HFFc6 (cell line): ENCODE measurements around the gene GAB2. TPM values are rescaled to one million over a fixed set of nuclear protein-coding genes. Genes with fewer than 3 reads are reported as not detected.

Experiments used
- DNase-seq: peaks from one replicate; pipeline ENCODE4 v3.0.0-alpha.2; 2018
- H3K27ac Mint-ChIP-seq: 2 replicates; pipeline ENCODE4 v1.8.0; 2020; ENCODE audit warnings: mild to moderate bottlenecking, mixed read lengths
- H3K27me3 Mint-ChIP-seq: 2 replicates; pipeline ENCODE4 v1.8.0; 2021; ENCODE audit warnings: mild to moderate bottlenecking, moderate library complexity, mixed read lengths; ENCODE audit not compliant: insufficient read depth
- H3K36me3 Mint-ChIP-seq: 2 replicates; pipeline ENCODE4 v1.8.0; 2021; ENCODE audit warnings: low read depth, mixed read lengths
- H3K4me1 Mint-ChIP-seq: 2 replicates; pipeline ENCODE4 v1.8.0; 2020; ENCODE audit warnings: low read depth, mixed read lengths
- H3K4me3 Mint-ChIP-seq: 2 replicates; pipeline ENCODE4 v1.8.0; 2020; ENCODE audit warnings: mild to moderate bottlenecking, moderate library complexity, mixed read lengths
- H3K9me3 Mint-ChIP-seq: 2 replicates; pipeline ENCODE4 v1.8.0; 2020; ENCODE audit warnings: mild to moderate bottlenecking, mixed read lengths
- total RNA-seq, 6 experiments: library from RNA; stranded (reverse); fragmentation: NEBNext Ultra II Directional; extraction: Animal tissue kit (Norgen Biotek cat#: 25700); gene quantifications; 2 replicates in 1 of 6; 3 replicates in 5 of 6; pipeline ENCODE4 v1.2.3, GENCODE V29; 2021
- TF ChIP-seq, protein P1 (sequence below): fragments of 200-600 bp; sonication (generic); IDR thresholded peaks from 2 replicates; pipeline ENCODE4 v1.5.0; 2021; ENCODE audit warnings: antibody characterized with exemption, mild to moderate bottlenecking

The GAB2 gene
- total RNA-seq, 6 experiments from 2014 or later = 8.4 to 12.1 (median 9.9) TPM

DNA sequence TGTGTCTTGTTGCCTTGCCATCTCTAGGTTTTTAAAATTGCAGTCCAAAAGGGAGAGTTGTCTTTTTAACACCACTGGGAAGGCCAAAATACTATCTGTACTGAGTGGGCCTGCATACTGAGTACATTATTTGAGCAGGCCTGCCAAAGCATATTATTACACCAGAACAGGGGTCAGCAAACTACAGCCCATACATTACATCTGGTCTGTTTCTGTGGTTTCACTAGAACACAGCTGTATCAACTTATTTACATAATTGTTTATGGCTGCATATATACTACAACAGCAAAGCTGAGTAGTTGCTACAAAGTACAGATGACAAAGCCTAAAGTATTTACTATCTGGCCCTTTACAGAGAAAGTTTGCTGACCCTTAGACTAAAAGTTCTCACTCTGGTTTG is 154.9 kb downstream of the GAB2 start:
- Mint-ChIP-seq H3K27me3 (no peaks in the 10 kb centered on the region; the same call in 1 of the 2 replicates), H3K4me3 (no peak overlapping the region), H3K4me1 (peaks cover 9% of the 10 kb centered on the region), H3K9me3 (no peaks in the 10 kb centered on the region), H3K27ac (no peak overlapping the region), H3K36me3 (no peaks in the 10 kb centered on the region)
- DNase-seq = no peak
- TF ChIP-seq, protein P1, sequence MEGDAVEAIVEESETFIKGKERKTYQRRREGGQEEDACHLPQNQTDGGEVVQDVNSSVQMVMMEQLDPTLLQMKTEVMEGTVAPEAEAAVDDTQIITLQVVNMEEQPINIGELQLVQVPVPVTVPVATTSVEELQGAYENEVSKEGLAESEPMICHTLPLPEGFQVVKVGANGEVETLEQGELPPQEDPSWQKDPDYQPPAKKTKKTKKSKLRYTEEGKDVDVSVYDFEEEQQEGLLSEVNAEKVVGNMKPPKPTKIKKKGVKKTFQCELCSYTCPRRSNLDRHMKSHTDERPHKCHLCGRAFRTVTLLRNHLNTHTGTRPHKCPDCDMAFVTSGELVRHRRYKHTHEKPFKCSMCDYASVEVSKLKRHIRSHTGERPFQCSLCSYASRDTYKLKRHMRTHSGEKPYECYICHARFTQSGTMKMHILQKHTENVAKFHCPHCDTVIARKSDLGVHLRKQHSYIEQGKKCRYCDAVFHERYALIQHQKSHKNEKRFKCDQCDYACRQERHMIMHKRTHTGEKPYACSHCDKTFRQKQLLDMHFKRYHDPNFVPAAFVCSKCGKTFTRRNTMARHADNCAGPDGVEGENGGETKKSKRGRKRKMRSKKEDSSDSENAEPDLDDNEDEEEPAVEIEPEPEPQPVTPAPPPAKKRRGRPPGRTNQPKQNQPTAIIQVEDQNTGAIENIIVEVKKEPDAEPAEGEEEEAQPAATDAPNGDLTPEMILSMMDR = no peak

DNA sequence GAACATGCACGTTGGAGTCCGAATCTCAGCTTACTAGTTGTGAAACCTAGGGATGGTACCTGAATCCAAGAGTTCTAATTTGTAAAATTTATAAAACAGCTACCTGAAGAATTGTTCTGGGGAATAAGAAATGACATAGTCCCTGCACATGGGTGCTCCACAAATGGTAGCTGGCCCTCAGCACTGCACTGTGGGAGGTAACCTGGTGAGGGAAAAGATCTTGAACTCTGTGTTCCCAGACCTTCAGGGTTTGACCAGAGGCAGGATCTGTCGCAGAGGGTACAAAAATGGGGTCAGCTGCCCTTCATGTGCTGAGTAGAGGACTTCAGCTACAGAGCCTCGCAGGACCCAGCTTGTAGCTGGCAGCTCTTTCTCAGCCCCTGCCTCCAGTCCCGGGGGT is 155.4 kb downstream of the GAB2 start:
- H3K4me1 Mint-ChIP-seq = peaks cover 11% of the 10 kb centered on the region
- H3K4me3 Mint-ChIP-seq = no peak overlapping the region
- no peaks in the 10 kb centered on the region; the same call in 1 of the 2 replicates for H3K27me3 Mint-ChIP-seq
- H3K36me3 Mint-ChIP-seq = no peaks in the 10 kb centered on the region
- DNase-seq = no peak
- H3K27ac Mint-ChIP-seq = no peak overlapping the region
- TF ChIP-seq, protein P1 = no peak
- H3K9me3 Mint-ChIP-seq = no peaks in the 10 kb centered on the region

DNA sequence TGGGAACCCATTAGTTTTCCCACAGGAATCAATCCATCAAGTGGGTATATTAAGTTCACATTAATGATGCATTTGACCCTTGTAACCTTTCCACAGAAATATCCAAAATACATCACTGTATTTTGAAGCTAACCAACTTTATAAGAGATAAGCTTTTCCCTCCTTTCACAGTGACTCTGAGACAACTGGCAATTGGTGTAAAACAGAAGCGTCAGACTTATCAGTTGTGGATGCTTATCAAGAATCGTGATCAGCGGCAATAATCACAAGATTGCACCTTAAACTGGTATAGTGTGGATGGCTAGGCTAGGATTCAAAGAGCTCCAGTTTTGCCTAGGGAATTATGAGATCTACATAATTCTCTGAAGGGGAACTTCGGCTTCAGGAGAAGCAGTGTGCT is 155.8 kb downstream of the GAB2 start:
- Mint-ChIP-seq H3K4me3 (no peak overlapping the region), H3K27me3 (no peaks in the 10 kb centered on the region; the same call in 1 of the 2 replicates), H3K4me1 (peaks cover 15% of the 10 kb centered on the region), H3K27ac (no peak overlapping the region), H3K9me3 (no peaks in the 10 kb centered on the region), H3K36me3 (no peaks in the 10 kb centered on the region)
- no peak for DNase-seq
- TF ChIP-seq, protein P1 = no peak

DNA sequence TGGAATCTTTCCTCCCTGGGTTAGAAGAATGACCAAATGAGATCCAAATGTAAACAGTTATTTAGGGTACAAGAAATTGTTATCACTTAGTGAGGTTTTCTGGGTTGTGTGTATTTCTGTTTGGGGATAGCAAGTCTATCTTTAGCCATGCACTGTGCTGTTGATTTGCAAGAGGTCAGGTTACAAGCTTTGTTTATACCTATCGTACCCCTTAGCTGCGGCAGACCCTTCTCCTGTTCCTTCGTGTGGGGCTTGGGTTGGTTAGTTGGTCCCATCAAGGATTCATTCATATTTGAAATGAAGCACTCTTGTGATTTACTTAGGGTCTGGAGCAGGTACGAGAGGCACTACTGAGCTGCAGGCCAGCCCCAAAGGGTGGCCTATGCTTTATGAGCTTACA is 156.3 kb downstream of the GAB2 start:
- H3K9me3 Mint-ChIP-seq = no peaks in the 10 kb centered on the region
- H3K36me3 Mint-ChIP-seq = no peaks in the 10 kb centered on the region
- DNase-seq = no peak
- TF ChIP-seq, protein P1 = no peak
- no peak overlapping the region for H3K27ac Mint-ChIP-seq
- peaks cover 20% of the 10 kb centered on the region for H3K4me1 Mint-ChIP-seq
- no peaks in the 10 kb centered on the region; the same call in 1 of the 2 replicates for H3K27me3 Mint-ChIP-seq
- no peak overlapping the region for H3K4me3 Mint-ChIP-seq

DNA sequence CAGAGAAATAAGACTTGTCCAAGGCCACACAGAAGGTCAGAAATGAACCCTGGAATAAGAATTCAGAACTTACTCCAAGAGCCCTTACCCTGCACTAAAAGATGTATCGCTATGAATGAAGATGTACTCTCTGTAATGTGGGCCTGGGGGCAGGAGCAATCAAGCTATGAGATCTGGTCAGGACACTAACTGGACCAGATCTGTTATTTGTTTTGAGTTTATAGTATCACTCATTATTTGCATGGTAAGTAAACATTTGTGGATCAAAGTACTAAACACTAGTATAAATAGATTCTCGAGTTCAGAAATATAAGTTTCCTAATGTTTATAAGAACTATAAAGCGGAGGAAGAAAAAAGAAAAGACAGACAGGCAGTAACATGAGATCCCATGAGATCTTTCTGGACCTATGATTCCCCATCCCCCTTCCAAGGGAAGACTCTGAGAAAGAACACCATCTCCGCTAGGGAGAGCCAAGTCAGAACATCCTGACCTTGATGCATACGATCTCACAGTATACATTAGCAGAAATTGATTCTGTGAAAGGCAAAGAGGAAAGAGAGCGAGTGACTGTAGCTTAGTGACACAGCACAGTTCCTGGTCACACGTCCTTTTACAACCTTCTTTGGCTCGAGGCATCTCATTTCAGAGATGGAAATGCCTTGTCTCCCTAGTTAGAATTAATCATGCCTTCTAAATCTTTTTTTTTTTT is 157.7 kb downstream of the GAB2 start:
- Mint-ChIP-seq H3K4me1 (peaks cover 24% of the 10 kb centered on the region), H3K9me3 (no peaks in the 10 kb centered on the region), H3K36me3 (no peaks in the 10 kb centered on the region), H3K27me3 (no peaks in the 10 kb centered on the region), H3K27ac (no peak overlapping the region), H3K4me3 (no peak overlapping the region)
- TF ChIP-seq, protein P1 = no peak
- DNase-seq = no peak
